Measurements from ENCODE around the gene TUBA4B. TPM values are rescaled to one million over a fixed set of nuclear protein-coding genes. Genes with fewer than 3 reads are reported as not detected.
"Not testable (repeated sequence)": the region's sequence is repeated elsewhere in the genome, so short reads cannot be mapped to it uniquely, and the experiment has no call there.

The TUBA4B gene
- total RNA-seq, 4 donors from 2014 or later: not detected

DNA sequence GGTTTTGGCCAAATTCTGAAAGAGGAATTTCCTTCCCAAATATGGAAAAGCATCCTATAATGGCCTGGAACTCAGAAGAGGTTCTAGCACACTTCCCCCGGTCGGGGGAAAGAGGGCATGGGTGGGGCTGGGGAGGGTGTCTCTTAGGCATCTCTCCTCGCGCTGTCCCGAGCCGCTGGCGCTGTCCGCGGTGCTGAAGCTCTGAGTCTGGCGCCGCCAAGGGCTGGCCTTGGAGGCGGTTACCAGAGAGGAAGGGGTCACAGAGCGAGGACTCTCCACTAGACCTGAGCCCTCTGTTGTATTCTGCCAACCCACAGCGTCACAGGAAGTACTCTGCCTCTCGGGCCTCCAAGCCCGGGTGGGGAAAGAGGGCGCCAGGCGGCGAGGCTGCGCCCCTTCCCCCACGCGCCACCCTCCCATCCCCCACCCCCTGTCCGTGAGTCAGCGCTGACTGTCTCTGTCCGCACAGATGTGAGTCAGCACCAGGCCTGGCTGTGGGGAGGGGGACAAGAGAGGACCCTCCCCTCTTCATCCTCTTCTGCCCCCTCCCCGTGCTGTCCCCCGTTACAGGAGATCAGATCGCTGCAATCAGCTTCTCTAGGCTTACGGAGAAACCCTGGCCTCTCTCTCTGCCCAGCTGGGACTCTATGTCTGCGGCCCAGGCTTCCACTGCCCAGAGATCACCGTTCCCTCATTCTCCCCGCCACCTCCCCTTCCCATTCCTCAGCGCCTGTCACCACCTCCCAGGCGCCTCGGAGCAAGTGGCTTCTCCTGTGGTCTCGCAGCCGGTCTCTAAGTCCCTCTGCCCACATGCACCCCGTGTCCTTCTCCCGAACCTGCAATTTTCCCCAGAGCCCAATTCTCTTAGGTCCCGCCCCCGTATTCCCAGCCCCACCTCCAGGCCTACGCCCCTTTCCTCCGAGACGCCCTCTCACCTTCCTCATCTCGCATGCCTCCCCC, 55.4 kb downstream of the TUBA4B start:
- ATAC-seq (peak in 1 of 2 donors; percentile 42), DNase-seq (no peak)
- H3K4me1 ChIP-seq: no peaks in the 10 kb centered on the region
- no peak overlapping the region for H3K27ac ChIP-seq
- in situ Hi-C loops (cut with MboI; ENCODE audit: low sequenced_read_pairs in 4 of 4): loop anchor here in 3 of 4 donors (10.0 to 25.0 kb wide), 3 partner anchors 246 to 296 kb away; partner anchors contain the start of genes CFAP65 (in 1 of the 3) and IHH (in 1 of the 3)
- H3K9me3 ChIP-seq: no peaks in the 10 kb centered on the region
- TF ChIP-seq, protein P1, sequence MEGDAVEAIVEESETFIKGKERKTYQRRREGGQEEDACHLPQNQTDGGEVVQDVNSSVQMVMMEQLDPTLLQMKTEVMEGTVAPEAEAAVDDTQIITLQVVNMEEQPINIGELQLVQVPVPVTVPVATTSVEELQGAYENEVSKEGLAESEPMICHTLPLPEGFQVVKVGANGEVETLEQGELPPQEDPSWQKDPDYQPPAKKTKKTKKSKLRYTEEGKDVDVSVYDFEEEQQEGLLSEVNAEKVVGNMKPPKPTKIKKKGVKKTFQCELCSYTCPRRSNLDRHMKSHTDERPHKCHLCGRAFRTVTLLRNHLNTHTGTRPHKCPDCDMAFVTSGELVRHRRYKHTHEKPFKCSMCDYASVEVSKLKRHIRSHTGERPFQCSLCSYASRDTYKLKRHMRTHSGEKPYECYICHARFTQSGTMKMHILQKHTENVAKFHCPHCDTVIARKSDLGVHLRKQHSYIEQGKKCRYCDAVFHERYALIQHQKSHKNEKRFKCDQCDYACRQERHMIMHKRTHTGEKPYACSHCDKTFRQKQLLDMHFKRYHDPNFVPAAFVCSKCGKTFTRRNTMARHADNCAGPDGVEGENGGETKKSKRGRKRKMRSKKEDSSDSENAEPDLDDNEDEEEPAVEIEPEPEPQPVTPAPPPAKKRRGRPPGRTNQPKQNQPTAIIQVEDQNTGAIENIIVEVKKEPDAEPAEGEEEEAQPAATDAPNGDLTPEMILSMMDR (IDR thresholded peaks at IDR 0.05 in 4 of 5, conservative IDR thresholded peaks at IDR 0.05 in 1 of 5): no peak
- TF ChIP-seq POLR2A (IDR thresholded peaks at IDR 0.05): no peak
- H3K4me3 ChIP-seq: no peak overlapping the region
- H3K36me3 ChIP-seq: no peaks in the 10 kb centered on the region
- H3K27me3 ChIP-seq: peaks cover 28 to 49% (median 30%) of the 10 kb centered on the region in 3 donors
- intact Hi-C loops (cut with DNase I; ENCODE audit: low total_unique reads): no loop called here

DNA sequence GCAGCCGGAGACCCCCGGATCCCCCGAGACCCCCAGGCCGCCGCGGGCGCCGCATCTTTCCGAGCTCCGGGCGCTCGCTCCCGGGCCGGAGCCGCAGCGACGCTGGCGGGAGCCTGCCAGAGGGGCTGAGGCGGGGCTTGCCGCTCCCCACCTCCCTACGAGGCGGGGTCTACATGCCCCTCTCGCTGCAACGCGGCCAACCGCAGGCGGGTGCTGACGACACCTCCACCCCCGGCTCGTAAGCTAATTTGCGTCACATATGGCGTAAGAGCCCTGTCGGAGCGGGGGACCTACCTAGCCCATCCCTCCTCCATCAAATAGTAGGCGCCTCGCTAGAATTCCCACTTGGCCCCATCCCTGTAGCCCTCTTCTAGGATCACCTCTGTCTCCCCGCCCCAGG, 56.2 kb downstream of the TUBA4B start, which contains the start of gene PTPRN:
Gene PTPRN (minus strand): TSS at position 124 of the 400 bp plus-strand sequence. CDS start 69 bp downstream, at position 55.
- in situ Hi-C loops (cut with MboI; ENCODE audit: low sequenced_read_pairs in 4 of 4) (loop anchor here in 3 of 4 donors (10.0 to 25.0 kb wide), 3 partner anchors 247 to 297 kb away; partner anchors contain the start of genes CFAP65 (in 1 of the 3) and IHH (in 1 of the 3)), intact Hi-C loops (cut with DNase I; ENCODE audit: low total_unique reads) (no loop called here)
- Histone ChIP-seq H3K9me3 (no peaks in the 10 kb centered on the region), H3K36me3 (no peaks in the 10 kb centered on the region), H3K4me3 (no peak within 1 kb of the TSS), H3K4me1 (no peaks in the 10 kb centered on the region), H3K27me3 (peaks cover 28 to 49% (median 30%) of the 10 kb centered on the region in 3 donors), H3K27ac (no peak within 1 kb of the TSS)
- TF ChIP-seq, protein P1 (IDR thresholded peaks at IDR 0.05 in 4 of 5, conservative IDR thresholded peaks at IDR 0.05 in 1 of 5): no peak
- no peak for TF ChIP-seq POLR2A (IDR thresholded peaks at IDR 0.05)
- DNase-seq (no peak), ATAC-seq (no peak)

DNA sequence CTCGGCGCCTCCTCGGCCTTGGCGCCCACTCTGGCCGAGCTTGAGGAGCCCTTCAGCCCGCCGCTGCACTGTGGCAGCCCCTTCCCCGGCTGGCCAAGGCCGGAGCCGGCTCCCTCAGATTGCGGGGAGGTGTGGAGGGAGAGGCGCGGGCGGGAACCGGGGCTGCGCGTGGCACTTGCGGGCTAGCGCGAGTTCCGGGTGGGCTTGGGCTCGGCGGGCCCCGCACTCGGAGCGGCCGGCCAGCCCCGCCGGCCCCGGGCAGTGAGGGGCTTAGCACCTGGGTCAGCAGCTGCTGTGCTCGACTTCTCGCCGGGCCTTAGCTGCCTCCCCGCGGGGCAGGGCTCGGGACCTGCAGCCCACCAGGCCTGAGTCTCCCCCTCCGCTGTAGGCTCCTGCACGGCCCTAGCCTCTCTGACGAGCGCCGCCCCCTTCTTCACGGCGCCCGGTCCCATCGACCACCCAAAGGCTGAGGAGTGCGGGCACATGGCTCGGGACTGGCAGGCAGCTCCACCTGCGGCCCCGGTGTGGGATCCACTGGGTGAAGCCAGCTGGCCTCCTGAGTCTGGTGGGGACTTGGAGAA, 59.7 kb downstream of the TUBA4B start:
- intact Hi-C loops (cut with DNase I; ENCODE audit: low total_unique reads); H3K27ac ChIP-seq; ATAC-seq; DNase-seq; H3K36me3 ChIP-seq; H3K4me1 ChIP-seq; H3K9me3 ChIP-seq; H3K4me3 ChIP-seq: not testable (repeated sequence)
- in situ Hi-C loops (cut with MboI; ENCODE audit: low sequenced_read_pairs in 4 of 4): loop anchor here in 2 of 4 donors (25.0 kb wide), 2 partner anchors 250 to 300 kb away; partner anchors contain the start of gene IHH (in 1 of the 2)
- peaks cover 28 to 41% (median 28%) of the 10 kb centered on the region in 3 donors for H3K27me3 ChIP-seq

DNA sequence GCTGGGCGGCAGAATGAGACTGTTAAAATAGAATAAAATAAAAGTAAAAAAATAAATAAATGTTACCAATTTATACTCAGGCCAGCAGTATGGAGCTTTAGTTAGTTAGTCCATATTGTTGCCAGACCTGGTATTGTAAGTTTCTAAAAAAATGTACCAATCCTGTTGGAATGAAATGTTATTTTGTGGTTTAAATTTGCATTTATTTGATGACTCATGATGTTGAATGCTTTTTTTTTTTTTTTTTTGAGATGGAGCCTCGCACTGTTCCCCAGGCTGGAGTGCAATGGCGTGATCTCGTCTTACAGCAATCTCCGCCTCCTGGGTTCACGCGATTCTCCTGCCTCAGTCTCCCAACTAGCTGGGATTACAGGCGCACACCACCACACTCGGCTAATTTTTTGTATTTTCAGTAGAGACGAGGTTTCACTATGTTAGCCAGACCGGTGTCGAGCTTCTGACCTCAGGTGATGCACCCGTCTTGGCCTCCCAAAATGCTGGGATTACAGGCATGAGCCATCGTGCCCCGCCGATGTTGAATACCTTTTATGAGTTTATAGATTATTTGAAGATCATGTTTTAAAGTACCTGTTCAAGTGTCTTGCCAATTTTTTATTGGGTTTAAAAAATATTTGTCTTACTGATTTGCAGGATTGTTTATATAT, 61.9 kb downstream of the TUBA4B start:
- no peaks in the 10 kb centered on the region for H3K4me1 ChIP-seq
- in situ Hi-C loops (cut with MboI; ENCODE audit: low sequenced_read_pairs in 4 of 4) (loop anchor here in 2 of 4 donors (25.0 kb wide), 2 partner anchors 253 to 303 kb away; partner anchors contain the start of gene IHH (in 1 of the 2)), intact Hi-C loops (cut with DNase I; ENCODE audit: low total_unique reads) (no loop called here)
- H3K27me3 ChIP-seq: peaks cover 7 to 22% (median 9%) of the 10 kb centered on the region in 3 donors
- no peaks in the 10 kb centered on the region for H3K9me3 ChIP-seq
- no peak overlapping the region for H3K4me3 ChIP-seq
- no peaks in the 10 kb centered on the region for H3K36me3 ChIP-seq
- no peak overlapping the region for H3K27ac ChIP-seq
- ATAC-seq: no peak
- no peak for TF ChIP-seq POLR2A (IDR thresholded peaks at IDR 0.05)
- TF ChIP-seq, protein P1 (IDR thresholded peaks at IDR 0.05 in 4 of 5, conservative IDR thresholded peaks at IDR 0.05 in 1 of 5): no peak
- no peak for DNase-seq

MicroRNA genes within 50 kb of the gene (microRNA counts, 767-probe panel; counts per million panel counts)
- microRNA hsa-miR-153: 356 to 448 counts per million in 2 donors

Small RNAs within 50 kb of the gene (microRNA-seq; reads per million reads assigned to microRNA genes)
- 0 reads per million in 2 donors for gene MIR153-1 (ENCODE audit: borderline replicate concordance in 2 of 2)

Other genes starting within 250 kb of the TUBA4B start
- under 1 TPM in 1 of 4 donors, not detected in 3; 0.09 TPM for gene CFAP65, start 211.7 kb upstream of the TUBA4B start, total RNA-seq
- gene IHH, start 192.3 kb upstream of the TUBA4B start, total RNA-seq: under 1 TPM in 1 of 4 donors, not detected in 3; 0.27 TPM
- 10 to 100 TPM; 24.5 to 39.0 (median 26.4) TPM for gene NHEJ1, start 92.4 kb upstream of the TUBA4B start, total RNA-seq
- 1 to 10 TPM in 1 of 4 donors, under 1 TPM in 1, not detected in 2; 0.11 to 1.5 TPM for gene SLC23A3, start 83.2 kb upstream of the TUBA4B start, total RNA-seq
- 100 to 1,000 TPM in 1 of 4 donors, 10 to 100 TPM in 3; 53.5 to 114 (median 55.9) TPM for gene CNPPD1, start 76.3 kb upstream of the TUBA4B start, total RNA-seq
- gene RETREG2, start 75.0 kb upstream of the TUBA4B start, total RNA-seq: 10 to 100 TPM; 39.8 to 57.2 (median 44.9) TPM
- 10 to 100 TPM; 33.2 to 60.8 (median 41.2) TPM for gene ZFAND2B, start 46.5 kb upstream of the TUBA4B start, total RNA-seq
- 10 to 100 TPM; 15.0 to 45.8 (median 31.8) TPM for gene ABCB6, start 34.3 kb upstream of the TUBA4B start, total RNA-seq
- gene ATG9A, start 23.6 kb upstream of the TUBA4B start, total RNA-seq: 100 to 1,000 TPM; 111 to 208 (median 176) TPM
- 10 to 100 TPM; 13.0 to 23.0 (median 19.1) TPM for gene ANKZF1, start 23.4 kb upstream of the TUBA4B start, total RNA-seq
- gene GLB1L, start 7.8 kb upstream of the TUBA4B start, total RNA-seq: 1 to 10 TPM; 1.0 to 3.6 (median 1.3) TPM
- 10 to 100 TPM in 3 of 4 donors, 1 to 10 TPM in 1; 4.4 to 19.3 (median 14.2) TPM for gene STK16, start 7.8 kb upstream of the TUBA4B start, total RNA-seq
- 100 to 1,000 TPM; 351 to 797 (median 386) TPM for gene TUBA4A, start 675 bp downstream of the TUBA4B start, total RNA-seq
- gene DNAJB2, start 26.1 kb downstream of the TUBA4B start, total RNA-seq: 10 to 100 TPM; 58.6 to 76.5 (median 71.8) TPM
- not detected for gene PTPRN, start 56.2 kb downstream of the TUBA4B start, total RNA-seq
- gene RESP18, start 79.5 kb downstream of the TUBA4B start, total RNA-seq: not detected
- 100 to 1,000 TPM in 1 of 4 donors, 10 to 100 TPM in 3; 56.0 to 147 (median 65.3) TPM for gene DNPEP, start 134.7 kb downstream of the TUBA4B start, total RNA-seq
- gene DES, start 165.1 kb downstream of the TUBA4B start, total RNA-seq: over 10,000 TPM; 19,008 to 28,635 (median 23,575) TPM
- gene SPEG, start 181.6 kb downstream of the TUBA4B start, total RNA-seq: 100 to 1,000 TPM; 104 to 387 (median 222) TPM
- gene GMPPA, start 245.6 kb downstream of the TUBA4B start, total RNA-seq: 10 to 100 TPM; 18.0 to 25.8 (median 24.4) TPM